ENCODE measurements around the gene SP1.
"Not testable (repeated sequence)": the region's sequence is repeated elsewhere in the genome, so short reads cannot be mapped to it uniquely, and the experiment has no call there.

Gene SP1

DNA sequence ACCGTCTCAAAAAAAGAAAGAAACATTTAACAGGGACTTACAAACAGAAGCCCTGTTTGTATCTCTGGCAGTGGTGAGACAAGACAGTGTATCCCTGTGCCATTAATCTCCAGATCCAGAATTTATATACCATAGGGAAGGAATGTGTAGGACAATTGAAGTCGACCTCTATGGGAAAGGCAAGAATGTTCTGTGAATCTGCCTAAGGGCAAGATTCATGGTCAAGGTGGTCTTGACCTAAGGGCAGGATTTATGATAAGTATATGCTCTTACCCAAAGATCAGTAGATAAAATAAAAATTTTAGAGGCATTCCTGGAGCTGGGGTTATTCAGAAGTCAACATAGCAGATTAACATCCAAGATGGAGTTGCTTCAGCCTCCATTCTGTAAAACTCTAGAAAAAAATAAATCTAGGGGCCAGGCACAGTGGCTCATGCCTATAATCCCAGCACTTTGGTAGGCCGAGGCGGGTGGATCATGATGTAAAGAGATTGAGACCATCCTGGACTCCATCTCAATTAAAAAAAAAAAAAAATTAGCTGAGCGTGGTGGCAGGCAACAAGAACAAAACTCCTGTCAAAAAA is 21.0 kb upstream of the SP1 start:
- DNase-seq (ENCODE audit: low read depth in 3 of 3), result no peak

DNA sequence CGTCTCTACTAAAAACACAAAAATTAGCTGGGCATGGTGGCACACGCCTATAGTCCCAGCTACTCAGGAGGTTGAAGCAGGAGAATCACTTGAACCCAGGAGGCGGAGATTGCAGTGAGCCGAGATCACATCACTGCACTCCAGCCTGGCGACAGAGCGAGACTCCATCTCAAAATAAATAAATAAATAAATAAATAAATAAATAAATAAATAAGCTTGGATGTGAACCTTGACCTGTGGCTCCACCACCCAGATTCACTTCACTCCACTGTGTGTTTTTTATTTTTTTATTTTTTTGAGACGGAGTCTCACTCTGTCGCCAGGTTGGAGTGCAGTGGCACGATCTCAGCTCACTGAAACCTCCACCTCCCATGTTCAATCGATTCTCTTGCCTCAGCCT is 18.3 kb upstream of the SP1 start:
- not testable (repeated sequence) for DNase-seq (ENCODE audit: low read depth in 3 of 3)

DNA sequence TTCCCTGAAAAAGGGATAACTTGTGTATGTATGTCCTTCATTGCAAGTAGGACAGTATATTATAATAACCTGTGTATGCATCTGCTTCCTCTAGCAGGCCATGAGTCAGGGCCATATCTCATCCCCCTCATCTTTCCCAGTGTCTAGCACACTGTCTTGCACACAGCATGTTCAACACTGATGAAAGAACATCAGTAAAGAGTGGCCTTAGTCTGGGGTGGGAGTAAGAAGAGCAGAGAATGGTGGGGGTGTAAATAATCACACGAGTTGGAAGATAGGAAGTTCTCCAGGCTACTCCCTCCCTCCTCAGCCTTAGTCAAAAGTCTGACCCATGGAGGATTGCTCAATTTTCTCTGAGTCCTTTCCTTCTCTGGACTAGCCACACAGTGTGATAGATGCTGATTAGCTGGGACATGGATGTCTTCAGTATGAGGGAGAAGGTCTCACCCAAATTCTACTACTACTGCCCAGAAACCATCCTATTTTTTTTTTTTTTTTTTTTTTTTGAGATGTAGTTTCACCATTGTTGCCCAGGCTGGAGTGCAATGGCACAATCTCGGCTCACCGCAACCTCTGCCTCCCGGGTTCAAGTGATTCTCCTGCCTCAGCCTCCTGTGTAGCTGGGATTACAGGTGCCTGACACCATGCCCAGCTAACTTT is 14.6 kb upstream of the SP1 start:
- DNase-seq (ENCODE audit: low read depth in 3 of 3), result no peak

DNA sequence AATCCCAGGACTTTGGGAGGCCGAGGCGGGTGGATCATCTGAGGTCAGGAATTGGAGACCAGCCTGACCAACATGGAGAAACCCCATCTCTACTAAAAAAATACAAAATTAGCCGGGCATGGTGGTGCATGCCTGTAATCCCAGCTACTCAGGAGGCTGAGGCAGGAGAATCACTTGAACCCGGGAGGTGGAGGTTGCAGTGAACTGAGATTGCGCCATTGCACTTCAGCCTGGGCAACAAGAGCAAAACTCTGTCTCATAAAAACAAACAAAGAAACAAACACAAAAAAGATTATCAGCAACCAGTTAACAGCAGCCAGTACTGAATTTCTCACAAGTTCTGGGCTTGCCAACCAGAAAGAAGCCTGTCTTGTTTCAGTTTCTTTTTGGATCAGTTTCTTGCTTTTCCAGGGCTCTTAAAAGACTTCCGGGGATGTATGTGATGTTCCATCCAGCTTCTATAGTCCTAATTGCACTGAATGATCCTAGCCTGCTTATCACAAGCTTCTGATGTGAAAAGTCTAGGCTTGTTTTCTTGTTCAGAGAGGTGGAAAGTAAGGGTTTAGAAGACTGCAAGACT is 6.3 kb upstream of the SP1 start:
- not testable (repeated sequence) for DNase-seq (ENCODE audit: low read depth in 3 of 3)

DNA sequence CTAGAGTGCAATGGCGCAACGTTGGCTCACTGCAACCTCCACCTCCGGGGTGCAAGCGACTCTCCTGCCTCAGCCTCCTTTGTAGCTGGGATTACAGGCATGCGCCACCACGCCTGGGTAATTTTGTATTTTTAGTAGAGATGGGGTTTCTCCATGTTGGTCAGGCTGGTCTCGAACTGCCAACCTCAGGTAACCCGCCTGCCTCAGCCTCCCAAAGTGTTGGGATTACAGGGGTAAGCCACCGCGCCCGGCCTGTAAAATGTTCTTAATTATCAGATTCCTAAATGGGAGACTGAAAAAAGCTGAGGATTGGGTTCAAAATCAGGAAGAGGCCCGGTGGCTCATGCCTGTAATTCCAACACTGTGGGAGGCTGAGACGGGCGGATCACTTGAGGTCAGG is 5.7 kb upstream of the SP1 start:
- not testable (repeated sequence) for DNase-seq (ENCODE audit: low read depth in 3 of 3)

DNA sequence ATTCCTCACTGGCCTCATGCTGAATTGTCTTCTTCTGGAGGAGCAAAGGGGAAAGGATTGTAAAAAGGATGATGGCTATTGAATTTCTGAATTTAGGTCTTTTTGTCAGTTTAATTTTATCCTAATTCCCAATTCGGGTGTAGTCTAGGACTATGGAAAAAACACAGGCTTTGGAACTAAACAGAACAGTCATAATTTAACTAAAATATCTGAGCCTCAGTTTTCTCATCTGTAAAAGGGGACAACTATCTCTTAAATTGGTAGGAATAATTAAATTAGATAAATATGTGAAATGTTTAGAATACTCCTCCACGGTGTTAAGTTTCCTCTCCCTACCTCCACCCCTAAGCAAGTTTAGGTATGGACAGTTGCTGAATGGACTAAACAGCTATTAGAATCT is 3.2 kb upstream of the SP1 start:
- no peak for DNase-seq (ENCODE audit: low read depth in 3 of 3)

DNA sequence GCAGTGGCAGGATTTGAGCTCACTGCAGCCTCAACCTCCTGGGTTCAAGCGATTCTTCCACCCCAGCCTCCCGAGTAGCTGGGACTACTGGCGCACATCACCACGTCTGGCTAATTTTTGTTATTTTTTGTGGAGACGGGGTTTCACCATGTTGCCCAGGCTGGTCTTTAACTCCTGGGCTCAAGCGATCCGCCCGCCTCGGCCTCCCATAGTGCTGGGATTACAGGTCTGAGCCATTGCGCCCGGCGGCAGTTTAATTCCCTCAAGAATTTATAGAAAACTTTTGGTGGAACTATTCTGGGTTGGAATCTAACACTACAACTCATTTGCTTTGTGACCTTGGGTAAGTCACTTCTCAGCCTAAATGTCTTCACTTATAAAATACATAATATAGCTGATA is 1.8 kb upstream of the SP1 start:
- no peak for DNase-seq (ENCODE audit: low read depth in 3 of 3)

DNA sequence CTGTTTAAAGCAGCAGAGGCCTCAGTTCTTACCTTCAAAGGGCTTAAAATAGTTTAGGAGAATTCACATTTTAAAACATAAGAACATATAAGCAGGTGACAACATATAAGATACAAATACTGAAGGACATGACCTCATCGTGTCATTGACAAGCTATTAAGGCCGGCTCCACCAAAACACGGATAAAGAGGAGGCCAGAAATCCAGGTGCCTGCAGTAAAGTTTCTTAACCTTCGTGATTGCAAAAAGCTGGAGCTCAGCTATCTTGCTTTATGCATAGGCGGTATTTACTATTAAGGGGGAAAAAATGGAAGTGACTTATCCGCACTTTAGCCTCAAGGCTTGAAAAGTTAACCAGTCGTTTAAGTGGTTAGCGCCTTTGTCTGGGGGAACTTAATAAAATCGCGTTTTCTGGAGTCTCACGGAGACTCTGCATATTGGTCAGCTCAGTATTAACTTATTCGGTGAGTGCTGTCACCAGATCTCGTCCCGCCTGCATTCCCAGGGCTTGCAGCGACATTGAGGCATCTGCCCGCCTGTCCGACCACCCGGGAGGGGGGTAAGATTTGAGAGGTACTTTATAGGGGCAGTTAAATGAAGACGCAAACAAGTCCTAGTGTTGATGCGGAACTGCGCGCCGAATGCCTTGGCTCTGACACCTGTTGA is 1.1 kb upstream of the SP1 start:
- DNase-seq (ENCODE audit: low read depth in 3 of 3), result no peak

DNA sequence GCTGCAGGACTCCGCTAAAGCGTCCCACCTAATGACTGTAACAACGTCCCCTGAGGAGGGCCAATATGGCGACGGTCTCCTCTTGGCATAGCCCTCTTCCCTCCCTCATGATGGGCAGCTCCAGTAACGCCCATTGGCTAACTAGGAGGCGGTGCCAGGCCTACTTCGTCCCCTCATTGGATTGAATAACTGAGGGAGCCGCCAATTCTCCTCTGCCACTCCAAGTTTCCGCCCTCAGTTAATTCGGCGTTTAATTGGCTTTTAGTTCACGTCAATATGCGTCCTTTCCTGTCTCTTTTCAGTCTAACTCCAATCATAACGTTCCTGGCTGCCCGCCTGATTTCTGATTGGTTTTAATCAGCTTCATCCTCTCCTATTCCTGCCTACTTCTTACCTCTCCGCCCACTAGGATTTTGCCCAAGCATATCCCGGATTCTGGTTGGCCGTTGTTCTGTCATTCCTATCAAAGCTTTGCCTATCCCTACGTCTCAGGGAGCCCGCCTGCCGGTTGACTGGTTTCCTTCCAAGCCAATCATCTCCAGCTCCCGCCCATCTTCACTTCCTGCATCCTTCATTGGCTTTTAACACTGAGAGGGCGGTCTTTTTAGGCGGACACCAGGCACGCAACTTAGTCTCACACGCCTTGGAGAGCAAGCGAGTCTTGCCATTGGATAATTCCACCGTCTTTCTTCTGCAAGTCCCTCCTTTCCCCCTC is 430 bp upstream of the SP1 start:
- peak; percentile 72 to 99 (median 93) for DNase-seq (ENCODE audit: low read depth in 3 of 3)

DNA sequence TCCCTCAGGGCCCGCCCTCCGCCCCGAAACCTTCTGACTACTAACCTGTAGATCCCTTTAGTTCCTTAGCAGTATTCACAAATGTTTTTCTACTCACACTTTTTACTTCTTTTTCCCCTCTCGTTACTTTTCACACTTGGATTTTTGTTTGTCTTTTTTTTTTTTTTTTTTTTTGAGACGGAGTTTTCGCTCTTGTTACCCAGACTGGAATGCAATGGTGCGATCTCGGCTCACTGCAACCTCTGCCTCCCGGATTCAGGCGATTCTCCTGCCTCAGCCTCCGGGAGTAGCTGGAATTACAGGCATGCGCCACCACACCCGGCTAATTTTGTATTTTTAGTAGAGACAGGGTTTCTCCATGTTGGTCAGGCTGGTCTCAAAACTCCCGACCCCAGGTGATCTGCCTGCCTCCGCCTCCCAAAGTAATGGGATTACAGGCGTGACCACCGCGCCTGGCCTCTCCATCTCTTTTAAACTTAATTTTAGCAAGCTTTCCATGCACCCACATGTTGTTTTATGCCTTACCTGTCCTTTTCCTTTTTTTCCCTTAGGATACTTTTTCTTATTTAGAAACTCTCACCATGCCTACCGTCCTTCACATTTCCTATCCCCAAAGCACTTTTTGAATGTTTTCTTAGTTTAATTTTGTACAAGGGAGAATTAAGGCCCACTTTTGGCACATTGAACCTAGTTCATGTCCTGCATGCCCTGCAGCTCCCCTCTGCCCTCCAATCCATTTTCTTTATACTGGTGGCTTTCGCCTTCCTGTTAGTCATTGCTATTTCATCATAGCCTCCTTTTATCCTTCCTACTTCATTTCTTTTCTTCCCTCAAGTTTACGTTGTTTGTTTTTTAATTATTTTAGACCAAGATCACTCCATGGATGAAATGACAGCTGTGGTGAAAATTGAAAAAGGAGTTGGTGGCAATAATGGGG is 1.1 kb downstream of the SP1 start:
- DNase-seq (ENCODE audit: low read depth in 3 of 3), result no peak

DNA sequence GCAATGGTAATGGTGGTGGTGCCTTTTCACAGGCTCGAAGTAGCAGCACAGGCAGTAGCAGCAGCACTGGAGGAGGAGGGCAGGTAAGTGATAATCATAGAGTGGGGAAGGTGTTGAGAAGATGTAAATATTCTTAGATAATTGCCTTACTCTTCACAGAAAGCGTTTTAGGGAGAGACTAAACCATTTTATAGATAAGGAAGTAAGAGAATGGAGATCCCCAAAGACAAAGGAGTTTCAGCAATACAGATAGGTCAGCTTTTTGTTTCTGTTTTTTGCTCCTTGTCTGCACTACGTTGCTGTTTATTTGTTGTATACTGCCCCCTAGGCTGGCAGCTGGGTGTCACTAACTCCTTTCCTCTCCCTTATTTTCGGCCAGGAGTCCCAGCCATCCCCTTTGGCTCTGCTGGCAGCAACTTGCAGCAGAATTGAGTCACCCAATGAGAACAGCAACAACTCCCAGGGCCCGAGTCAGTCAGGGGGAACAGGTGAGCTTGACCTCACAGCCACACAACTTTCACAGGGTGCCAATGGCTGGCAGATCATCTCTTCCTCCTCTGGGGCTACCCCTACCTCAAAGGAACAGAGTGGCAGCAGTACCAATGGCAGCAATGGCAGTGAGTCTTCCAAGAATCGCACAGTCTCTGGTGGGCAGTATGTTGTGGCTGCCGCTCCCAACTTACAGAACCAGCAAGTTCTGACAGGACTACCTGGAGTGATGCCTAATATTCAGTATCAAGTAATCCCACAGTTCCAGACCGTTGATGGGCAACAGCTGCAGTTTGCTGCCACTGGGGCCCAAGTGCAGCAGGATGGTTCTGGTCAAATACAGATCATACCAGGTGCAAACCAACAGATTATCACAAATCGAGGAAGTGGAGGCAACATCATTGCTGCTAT is 2.0 kb downstream of the SP1 start:
- DNase-seq (ENCODE audit: low read depth in 3 of 3), result no peak

DNA sequence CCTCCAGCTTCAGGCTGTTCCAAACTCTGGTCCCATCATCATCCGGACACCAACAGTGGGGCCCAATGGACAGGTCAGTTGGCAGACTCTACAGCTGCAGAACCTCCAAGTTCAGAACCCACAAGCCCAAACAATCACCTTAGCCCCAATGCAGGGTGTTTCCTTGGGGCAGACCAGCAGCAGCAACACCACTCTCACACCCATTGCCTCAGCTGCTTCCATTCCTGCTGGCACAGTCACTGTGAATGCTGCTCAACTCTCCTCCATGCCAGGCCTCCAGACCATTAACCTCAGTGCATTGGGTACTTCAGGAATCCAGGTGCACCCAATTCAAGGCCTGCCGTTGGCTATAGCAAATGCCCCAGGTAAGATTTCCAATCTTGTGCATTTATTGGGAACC is 3.3 kb downstream of the SP1 start:
- no peak for DNase-seq (ENCODE audit: low read depth in 3 of 3)

DNA sequence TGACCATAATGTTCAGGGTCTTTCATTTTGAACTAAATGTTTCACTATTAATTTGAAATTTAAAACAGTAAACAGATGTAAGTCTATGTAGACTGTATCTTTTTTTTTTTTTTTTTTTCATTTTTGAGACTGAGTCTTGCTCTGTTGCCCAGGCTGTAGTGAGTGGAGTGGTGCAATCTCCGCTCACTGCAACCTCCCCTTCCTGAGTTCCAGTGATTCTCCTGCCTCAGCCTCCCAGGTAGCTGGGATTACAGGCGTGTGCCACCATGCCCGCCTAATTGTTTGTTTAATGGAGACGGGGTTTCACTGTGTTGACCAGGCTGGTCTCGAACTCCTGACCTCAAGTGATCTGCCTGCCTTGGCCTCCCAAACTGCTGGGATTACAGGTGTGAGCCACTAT is 6.4 kb downstream of the SP1 start:
- not testable (repeated sequence) for DNase-seq (ENCODE audit: low read depth in 3 of 3)

DNA sequence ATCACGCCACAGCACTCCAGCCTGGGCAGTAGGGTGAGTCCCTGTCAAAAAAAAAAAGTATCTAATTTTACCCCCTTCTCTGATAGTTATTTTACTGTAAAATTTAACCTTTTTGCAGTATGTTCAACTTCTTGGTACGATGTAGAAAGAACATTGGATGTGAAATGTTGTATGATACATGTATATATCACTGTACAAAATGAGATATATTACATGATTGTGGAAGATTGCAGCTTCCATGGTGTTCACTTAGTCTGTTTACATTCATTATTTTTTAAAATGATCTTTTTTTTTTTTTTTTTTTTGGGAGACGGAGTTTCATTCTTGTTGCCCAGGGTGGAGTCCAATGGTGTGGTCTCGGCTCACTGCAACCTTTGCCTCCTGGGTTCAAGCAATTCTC is 9.0 kb downstream of the SP1 start:
- DNase-seq (ENCODE audit: low read depth in 3 of 3), result no peak

DNA sequence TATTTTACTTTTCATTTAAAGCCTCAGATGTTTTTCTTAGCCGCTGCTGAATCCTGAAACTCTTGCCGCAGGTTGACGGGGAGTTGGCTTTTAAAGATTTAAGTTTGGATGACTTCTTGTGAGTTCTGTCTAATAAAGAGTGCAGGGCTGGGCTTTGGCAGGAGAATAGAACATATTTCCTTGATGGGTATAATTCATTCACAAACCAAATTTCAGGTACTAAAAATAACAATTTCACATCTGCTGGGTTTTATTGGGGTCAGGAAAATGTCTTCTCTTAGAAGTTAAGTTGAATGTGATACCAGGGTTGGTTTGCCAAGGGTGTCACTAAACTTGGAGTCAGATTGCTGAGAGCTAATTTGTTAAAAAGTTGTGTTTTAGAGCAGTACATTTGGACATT is 9.7 kb downstream of the SP1 start:
- DNase-seq (ENCODE audit: low read depth in 3 of 3), result no peak

DNA sequence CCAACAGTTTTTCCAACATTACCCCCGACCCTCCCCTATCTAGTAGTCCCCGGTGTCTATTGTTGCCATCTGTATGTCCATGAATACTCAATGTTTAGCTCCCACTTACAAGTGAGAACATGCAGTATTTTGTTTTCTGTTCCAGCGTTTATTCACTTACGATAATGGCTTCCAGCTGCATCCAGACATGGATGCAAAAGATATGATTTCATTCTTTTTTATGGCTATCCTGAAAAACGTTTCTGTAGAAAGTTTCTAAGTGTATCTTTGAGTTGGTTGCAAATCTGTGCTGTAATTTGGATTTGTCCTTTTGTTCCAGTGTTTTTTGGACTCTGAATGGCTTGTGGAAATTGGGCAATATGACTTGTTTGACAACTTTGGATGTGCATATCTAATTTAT is 11.7 kb downstream of the SP1 start:
- DNase-seq (ENCODE audit: low read depth in 3 of 3), result no peak

DNA sequence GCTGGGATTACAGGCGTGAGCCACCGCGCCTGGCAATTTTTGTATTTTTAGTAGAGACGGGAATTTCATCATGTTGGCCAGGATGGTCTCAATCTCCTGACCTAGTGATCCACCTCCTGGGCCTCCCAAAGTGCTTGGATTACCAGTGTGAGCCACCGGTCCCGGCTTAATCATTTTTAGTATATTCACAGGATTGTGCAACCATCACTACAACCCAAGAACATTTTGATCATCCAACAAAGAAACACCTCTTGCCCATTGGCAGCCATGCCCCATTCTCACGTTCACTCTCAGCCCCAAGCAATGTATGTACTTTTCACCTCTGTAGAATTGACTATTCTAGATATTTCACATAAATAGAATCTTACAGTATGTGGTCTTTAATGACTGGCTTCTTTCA is 19.9 kb downstream of the SP1 start:
- DNase-seq (ENCODE audit: low read depth in 3 of 3), result no peak

DNA sequence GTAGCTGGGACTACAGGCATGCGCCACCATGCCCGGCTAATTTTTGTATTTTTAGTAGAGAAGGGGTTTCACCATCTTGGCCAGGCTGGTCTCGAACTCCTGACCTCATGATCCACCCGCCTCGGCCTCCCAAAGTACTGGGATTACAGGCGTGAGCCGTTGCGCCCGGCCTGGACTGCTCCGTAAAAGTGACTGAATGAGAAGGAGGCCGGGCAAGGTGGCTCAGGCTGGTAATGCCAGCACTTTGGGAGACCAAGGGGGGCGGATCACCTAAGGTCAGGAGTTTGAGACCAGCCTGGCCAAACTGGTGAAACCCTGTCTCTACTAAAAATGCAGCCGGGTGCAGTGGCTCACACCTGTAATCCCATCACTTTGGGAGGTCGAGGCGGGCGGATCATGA is 22.4 kb downstream of the SP1 start:
- not testable (repeated sequence) for DNase-seq (ENCODE audit: low read depth in 3 of 3)

DNA sequence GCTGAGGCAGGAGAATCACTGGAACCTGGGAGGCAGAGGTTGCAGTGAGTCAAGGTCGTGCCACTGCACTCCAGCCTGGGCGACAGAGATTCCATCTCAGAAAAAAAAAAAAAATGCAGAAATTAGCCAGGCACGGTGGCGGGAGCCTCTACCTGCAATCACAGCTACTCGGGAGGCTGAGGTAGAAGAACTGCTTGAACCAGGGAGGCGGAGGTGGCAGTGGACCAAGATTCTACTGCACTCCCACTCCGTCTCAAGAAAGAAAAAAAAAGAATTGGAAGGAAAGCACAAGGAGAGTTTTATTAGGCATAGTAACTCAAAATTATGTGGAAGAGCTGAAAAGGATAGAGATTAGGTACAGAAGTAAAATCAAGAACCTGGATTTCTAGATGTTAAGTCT is 22.9 kb downstream of the SP1 start:
- no peak for DNase-seq (ENCODE audit: low read depth in 3 of 3)

DNA sequence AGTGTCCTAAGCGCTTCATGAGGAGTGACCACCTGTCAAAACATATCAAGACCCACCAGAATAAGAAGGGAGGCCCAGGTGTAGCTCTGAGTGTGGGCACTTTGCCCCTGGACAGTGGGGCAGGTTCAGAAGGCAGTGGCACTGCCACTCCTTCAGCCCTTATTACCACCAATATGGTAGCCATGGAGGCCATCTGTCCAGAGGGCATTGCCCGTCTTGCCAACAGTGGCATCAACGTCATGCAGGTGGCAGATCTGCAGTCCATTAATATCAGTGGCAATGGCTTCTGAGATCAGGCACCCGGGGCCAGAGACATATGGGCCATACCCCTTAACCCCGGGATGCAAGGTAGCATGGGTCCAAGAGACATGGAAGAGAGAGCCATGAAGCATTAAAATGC is 31.0 kb downstream of the SP1 start:
- no peak for DNase-seq (ENCODE audit: low read depth in 3 of 3)
